ENCODE data around the gene OR2AG1.
"Not testable (repeated sequence)": the region's sequence is repeated elsewhere in the genome, so short reads cannot be mapped to it uniquely, and the experiment has no call there.

Gene OR2AG1

GRCh38 chr11:6794639-6795038 lies 11.8 kb downstream of the OR2AG1 start:
- DNase-seq: no peak

- DNase-seq: no peak
Measured at GRCh38 chr11:6799402-6799801, 16.6 kb downstream of the OR2AG1 start, which contains the start of gene OR6A2. OR6A2 (minus strand) TSS chr11:6799689; CDS start chr11:6795708, 3,981 bp downstream.

- DNase-seq: not testable (repeated sequence)
Measured at GRCh38 chr11:6801075-6801474, 18.3 kb downstream of the OR2AG1 start.

DNA sequence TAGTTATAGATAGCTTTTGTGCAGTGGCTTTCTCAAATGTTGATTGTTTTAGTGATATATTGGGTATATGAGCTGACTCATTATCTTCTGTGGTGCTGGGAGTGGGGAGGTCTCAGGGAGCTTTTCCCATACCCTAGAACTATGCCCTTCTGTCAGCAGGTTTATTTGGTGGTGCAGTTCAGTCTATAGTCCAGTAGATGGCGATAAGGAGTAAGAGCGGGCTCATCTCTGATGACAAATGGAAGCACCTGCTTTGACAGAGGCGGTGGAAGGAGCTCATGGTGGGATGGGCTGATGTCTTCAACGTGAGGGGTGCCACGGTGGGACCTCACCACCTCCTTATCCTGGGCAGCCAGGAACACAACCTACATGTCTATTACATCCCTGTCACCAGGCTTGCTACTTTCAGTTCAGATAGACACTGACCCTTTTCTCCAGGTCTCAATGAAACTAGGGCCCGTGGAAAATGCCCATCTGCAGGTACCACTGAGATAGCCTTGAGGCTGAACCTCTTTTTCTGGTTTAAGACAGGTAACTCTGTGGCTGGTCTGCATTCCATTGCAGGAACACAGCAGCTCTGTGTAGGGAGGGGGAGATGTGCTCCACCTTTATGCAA lies 29.7 kb downstream of the OR2AG1 start:
- peak in 1 of 2 experiments; percentile 10 for DNase-seq

DNA sequence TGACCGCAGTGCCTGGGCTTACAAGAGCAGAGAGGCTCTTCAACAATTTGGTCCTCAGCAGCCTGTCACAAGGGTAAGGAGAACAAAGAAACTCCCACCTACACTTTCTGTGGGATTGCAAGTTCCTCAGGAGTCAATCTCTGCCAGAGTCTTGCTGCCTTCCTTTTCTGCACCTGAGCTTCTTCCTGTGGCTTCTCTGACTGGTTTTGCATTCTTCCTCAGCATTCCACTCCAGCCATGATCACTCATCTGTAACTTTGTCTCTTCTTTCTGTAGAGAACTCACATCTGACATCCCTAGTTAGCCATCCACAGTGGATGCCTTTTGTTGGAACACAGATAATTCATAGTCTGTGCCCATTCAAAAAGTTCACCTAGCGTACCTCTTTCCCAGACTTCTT lies 30.8 kb downstream of the OR2AG1 start:
- no peak for DNase-seq

- no peak for DNase-seq
Measured at GRCh38 chr11:6817694-6818093, 34.9 kb downstream of the OR2AG1 start.

DNA sequence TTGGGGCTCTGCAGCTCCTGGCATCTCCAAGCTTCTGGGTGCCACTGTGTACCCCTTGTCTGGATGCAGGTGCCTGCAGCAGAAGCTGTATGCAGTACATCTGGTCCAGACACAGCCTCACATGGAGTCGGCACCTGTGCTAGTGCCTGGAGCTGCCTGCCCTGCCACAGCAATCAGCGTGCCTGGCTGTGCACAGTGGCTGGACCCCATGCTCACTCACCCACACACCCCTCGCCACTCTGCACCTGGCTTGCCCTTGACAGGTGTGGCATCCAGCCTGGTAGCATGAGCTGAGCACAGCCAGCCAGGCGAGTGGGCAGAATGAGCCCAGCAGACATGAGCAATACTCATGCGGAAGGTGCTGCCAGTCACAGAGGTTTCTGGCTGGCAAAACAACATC lies 36.1 kb downstream of the OR2AG1 start:
- DNase-seq: no peak

DNA sequence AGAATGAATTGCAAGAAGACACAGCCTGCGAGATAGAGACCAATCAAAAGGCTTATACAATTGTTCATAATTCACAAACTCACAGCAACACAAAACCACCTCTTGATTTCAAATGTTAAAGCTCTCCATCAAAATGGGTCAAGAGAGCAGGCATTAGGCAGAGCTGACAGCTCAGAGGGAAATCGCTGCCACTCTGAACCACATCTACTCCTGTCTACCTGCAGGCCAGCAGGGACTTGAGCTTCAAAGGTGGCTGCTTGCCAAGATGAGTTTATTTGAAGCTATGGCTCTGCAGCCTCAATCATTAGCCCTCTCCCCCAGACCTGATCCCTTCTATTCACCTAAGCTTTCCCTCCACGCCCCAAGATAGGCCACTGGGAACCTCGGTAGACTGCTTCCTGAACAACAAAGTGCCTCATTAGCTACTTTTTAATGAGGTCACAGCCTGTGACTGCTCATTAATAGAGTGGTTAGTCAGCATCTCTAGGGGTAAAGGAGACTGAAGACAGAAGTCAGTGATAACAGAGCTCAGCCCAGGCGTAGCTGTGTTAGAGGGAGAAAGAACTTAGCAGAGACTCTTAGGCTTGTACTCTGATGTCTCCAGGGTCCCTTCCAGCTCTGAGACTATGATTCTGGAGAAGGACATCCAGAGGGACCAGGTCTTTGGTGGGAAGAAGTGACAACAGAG lies 41.5 kb downstream of the OR2AG1 start:
- DNase-seq: no peak

DNA sequence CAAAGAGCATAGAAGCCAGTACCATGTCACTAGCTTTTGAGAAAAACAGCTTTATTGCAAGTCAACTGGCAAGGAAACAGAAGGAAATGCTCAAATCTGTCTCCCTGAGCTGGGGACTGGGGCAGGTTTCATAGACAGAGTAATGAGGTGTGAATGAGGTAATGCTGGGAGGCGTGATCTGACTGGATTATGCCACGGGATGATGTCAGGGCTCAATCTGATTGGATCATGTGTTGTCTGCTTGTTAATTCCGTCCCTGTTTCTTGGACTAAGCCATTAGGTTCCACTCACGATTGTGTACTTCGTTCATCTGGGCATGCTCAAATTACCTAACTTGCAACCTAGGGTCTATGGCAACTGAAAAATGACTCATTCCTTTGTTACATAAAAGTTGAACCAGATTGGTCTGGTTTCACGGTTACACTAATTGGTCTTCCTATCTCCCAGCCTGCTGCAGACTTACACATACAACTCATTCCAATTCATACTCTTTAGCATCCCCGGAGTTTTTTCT lies 42.5 kb downstream of the OR2AG1 start:
- no peak for DNase-seq

GRCh38 chr11:6828103-6828502 lies 45.3 kb downstream of the OR2AG1 start:
- DNase-seq: no peak

DNA sequence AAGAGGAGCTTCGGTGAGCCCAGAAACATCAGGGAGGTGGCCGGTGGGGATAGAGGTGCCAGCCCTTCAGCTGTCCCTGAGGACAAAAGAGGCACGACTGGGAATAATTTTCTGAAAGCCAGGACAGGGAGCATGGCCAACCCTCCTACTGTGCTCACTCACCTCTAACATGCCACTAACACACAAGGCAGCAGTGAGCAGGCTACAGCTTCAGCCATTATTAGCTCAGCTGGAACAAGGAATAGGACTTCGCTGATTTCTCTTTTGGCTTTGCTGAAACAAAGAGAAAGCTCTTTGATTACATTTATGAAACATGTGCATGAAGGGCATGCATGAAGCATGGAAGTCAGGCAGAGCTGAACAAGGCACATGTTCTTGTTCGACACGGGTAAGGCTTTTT lies 50.5 kb downstream of the OR2AG1 start:
- no peak for DNase-seq

DNA sequence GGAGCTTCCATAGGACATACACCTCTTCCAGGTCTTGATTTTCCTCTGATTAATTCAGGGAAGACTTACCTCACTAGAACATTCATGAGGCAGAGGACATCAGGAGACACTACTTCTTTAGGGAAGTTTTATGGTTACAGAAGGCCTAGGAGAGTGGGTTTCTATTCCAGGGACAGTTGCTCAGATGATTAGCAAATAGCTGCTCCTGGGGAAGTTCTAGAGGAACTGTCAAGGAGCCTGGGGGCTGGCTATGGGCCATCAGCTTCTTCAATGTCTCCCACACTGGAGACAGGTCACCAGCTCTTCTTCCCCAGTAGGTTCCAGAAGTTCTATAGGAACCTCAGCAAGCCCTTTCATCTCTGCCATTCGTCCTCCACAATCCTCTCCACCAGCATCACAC lies 51.2 kb downstream of the OR2AG1 start:
- no peak for DNase-seq

Data from NCI-H187 (cell line).